Astrocyte (in vitro differentiated cells and primary cell): ENCODE measurements around the gene KCNH2. TPM values are rescaled to one million over a fixed set of nuclear protein-coding genes. Genes with fewer than 3 reads are reported as not detected.

Source experiments
- DNase-seq: peaks from one replicate; pipeline ENCODE4 v3.0.0-alpha.2; 2010; ENCODE audit warnings: low read depth
- FAIRE-seq: peaks from 2 replicates; lab custom pipeline; 2011; peaks lifted over from hg19 to GRCh38; lab: Jason Lieb, UNC
- H2AFZ ChIP-seq: 2 replicates; pipeline ENCODE4 v1.6.0; 2012; ENCODE audit warnings: low read depth, low read length, inconsistent platforms
- H3K27ac ChIP-seq: 2 replicates; pipeline ENCODE4 v1.5.1; 2011; ENCODE audit warnings: low read depth, low read length, inconsistent platforms
- H3K27me3 ChIP-seq: 2 replicates; pipeline ENCODE4 v1.6.0; 2011; ENCODE audit warnings: low read length, inconsistent platforms; ENCODE audit not compliant: insufficient read depth
- H3K36me3 ChIP-seq: 2 replicates; pipeline ENCODE4 v1.5.1; 2011; ENCODE audit warnings: low read length, inconsistent platforms; ENCODE audit not compliant: insufficient read depth
- H3K4me1 ChIP-seq: 2 replicates; pipeline ENCODE4 v1.5.1; 2011; ENCODE audit warnings: low read length, inconsistent platforms; ENCODE audit not compliant: insufficient read depth
- H3K4me2 ChIP-seq: 2 replicates; pipeline ENCODE4 v1.6.0; 2012; ENCODE audit warnings: low read length, inconsistent platforms
- H3K4me3 ChIP-seq: 2 replicates; pipeline ENCODE4 v1.5.1; 2011; ENCODE audit warnings: low read depth, mild to moderate bottlenecking, low read length, inconsistent platforms; ENCODE audit not compliant: insufficient read depth
- H3K79me2 ChIP-seq: 2 replicates; pipeline ENCODE4 v1.6.0; 2012; ENCODE audit warnings: mild to moderate bottlenecking, low read length, inconsistent platforms; ENCODE audit not compliant: insufficient read depth
- H3K9ac ChIP-seq: 2 replicates; pipeline ENCODE4 v1.6.0; 2012; ENCODE audit warnings: mild to moderate bottlenecking, low read length, inconsistent platforms
- H3K9me3 ChIP-seq: 2 replicates; pipeline ENCODE4 v1.5.1; 2012; ENCODE audit warnings: low read depth, mild to moderate bottlenecking, low read length, inconsistent platforms; ENCODE audit not compliant: insufficient read depth
- H4K20me1 ChIP-seq: 2 replicates; pipeline ENCODE4 v1.6.0; 2012; ENCODE audit warnings: low read length, inconsistent platforms; ENCODE audit not compliant: insufficient read depth
- H3K27ac Mint-ChIP-seq: one replicate; pipeline ENCODE4 v1.8.0; 2021; ENCODE audit warnings: mild to moderate bottlenecking, mixed read lengths; ENCODE audit not compliant: unreplicated experiment
- H3K27me3 Mint-ChIP-seq: one replicate; pipeline ENCODE4 v1.8.0; 2021; ENCODE audit warnings: low read depth, mixed read lengths; ENCODE audit not compliant: unreplicated experiment
- H3K36me3 Mint-ChIP-seq: one replicate; pipeline ENCODE4 v1.8.0; 2021; ENCODE audit warnings: low read depth, mixed read lengths; ENCODE audit not compliant: unreplicated experiment
- H3K4me1 Mint-ChIP-seq: one replicate; pipeline ENCODE4 v1.8.0; 2021; ENCODE audit warnings: low read depth, mixed read lengths; ENCODE audit not compliant: unreplicated experiment
- H3K4me3 Mint-ChIP-seq: one replicate; pipeline ENCODE4 v1.8.0; 2021; ENCODE audit warnings: mild to moderate bottlenecking, moderate library complexity, mixed read lengths; ENCODE audit not compliant: unreplicated experiment
- H3K9me3 Mint-ChIP-seq: one replicate; pipeline ENCODE4 v1.8.0; 2021; ENCODE audit warnings: mild to moderate bottlenecking, mixed read lengths; ENCODE audit not compliant: unreplicated experiment
- EZH2 ChIP-seq: IDR thresholded peaks from 2 replicates; pipeline ENCODE4 v1.6.1; 2012; ENCODE audit warnings: mild to moderate bottlenecking, low read length, inconsistent platforms; ENCODE audit not compliant: insufficient read depth
- total RNA-seq: library from RNA; stranded (reverse); gene quantifications from 2 replicates; pipeline ENCODE4 v1.2.1, GENCODE V29; 2021
- TF ChIP-seq, protein P1 (sequence below): IDR thresholded peaks from 2 replicates; pipeline ENCODE4 v1.5.1; 2011; ENCODE audit warnings: low read depth, mild to moderate bottlenecking, inconsistent platforms, low read length, moderate library complexity; ENCODE audit not compliant: insufficient read depth

The KCNH2 gene
- total RNA-seq, 1 donor from 2014 or later: 4.6 TPM

DNA sequence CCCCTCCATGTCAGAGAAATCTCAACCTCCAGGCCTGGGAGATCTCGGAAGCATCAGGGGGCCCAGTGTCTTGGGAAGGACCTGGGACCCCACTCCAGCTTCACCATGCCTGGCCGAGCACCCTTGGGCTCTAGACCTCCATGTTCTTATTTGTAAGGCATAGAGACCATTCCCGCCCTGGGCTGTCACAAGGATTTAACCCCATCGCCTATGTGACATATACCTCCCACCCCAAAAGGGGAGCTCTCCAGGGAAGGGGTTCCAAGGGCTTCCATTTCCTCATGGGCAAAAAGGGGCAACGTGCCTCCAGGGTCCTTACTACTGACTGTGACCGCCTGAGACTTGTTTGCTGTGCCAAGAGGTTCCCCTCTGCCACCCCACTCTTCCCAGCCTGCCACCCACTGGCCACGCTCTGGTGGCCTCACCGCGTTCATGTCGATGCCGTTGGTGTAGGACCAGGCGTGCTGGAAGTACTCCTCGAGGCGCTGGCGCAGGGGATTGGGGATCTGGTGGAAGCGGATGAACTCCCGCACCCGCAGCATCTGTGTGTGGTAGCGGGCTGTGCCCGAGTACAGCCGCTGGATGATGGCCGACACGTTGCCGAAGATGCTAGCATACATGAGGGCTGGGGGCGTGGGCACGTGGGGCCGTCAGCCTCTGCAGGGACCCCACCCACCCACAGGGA lies 27.5 kb downstream of the KCNH2 start:
- no peak for TF ChIP-seq EZH2
- TF ChIP-seq, protein P1, sequence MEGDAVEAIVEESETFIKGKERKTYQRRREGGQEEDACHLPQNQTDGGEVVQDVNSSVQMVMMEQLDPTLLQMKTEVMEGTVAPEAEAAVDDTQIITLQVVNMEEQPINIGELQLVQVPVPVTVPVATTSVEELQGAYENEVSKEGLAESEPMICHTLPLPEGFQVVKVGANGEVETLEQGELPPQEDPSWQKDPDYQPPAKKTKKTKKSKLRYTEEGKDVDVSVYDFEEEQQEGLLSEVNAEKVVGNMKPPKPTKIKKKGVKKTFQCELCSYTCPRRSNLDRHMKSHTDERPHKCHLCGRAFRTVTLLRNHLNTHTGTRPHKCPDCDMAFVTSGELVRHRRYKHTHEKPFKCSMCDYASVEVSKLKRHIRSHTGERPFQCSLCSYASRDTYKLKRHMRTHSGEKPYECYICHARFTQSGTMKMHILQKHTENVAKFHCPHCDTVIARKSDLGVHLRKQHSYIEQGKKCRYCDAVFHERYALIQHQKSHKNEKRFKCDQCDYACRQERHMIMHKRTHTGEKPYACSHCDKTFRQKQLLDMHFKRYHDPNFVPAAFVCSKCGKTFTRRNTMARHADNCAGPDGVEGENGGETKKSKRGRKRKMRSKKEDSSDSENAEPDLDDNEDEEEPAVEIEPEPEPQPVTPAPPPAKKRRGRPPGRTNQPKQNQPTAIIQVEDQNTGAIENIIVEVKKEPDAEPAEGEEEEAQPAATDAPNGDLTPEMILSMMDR: no peak
- H3K9me3 Mint-ChIP-seq: no peaks in the 10 kb centered on the region
- Histone ChIP-seq H3K9me3 (no peaks in the 10 kb centered on the region), H4K20me1 (no peaks in the 10 kb centered on the region), H3K27ac (no peak overlapping the region), H3K27me3 (peaks cover 3% of the 10 kb centered on the region), H3K9ac (no peak overlapping the region), H3K4me1 (peaks cover 4% of the 10 kb centered on the region), H3K4me2 (no peak overlapping the region), H3K79me2 (no peaks in the 10 kb centered on the region), H3K36me3 (no peaks in the 10 kb centered on the region), H2AFZ (no peak overlapping the region), H3K4me3 (no peak overlapping the region)
- H3K4me1 Mint-ChIP-seq: peaks cover 12% of the 10 kb centered on the region
- peaks cover 3% of the 10 kb centered on the region for H3K36me3 Mint-ChIP-seq
- FAIRE-seq: no peak
- peaks cover 5% of the 10 kb centered on the region for H3K27me3 Mint-ChIP-seq
- no peak overlapping the region for H3K4me3 Mint-ChIP-seq
- no peak overlapping the region for H3K27ac Mint-ChIP-seq
- no peak for DNase-seq

DNA sequence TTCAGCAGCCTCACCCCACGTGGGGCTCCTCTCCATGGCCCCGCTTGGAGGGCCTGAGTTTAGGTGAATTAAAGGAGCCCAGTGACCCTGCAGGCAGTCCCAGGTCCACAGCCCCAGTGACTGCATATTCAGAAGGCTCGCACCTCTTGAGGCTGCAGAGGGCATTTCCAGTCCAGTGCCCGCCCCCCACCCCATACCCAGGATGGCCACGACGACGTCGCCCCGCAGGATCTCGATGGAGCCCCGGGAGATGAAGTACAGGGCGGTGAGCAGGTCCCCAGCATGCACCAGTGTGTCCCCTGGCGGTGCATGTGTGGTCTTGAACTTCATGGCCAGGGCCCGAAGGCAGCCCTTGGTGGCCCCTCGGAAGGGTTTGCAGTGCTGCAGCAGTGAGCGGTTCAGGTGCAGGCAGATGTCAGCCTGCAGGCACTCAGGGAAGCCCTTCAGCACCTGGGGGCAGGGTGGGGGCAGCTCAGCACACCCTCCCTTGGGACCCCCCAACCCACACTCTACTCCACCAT lies 28.1 kb downstream of the KCNH2 start:
- H3K9me3 ChIP-seq: no peaks in the 10 kb centered on the region
- H3K27me3 ChIP-seq: peaks cover 3% of the 10 kb centered on the region
- H4K20me1 ChIP-seq: no peaks in the 10 kb centered on the region
- Mint-ChIP-seq H3K4me1 (peaks cover 12% of the 10 kb centered on the region), H3K27me3 (peaks cover 5% of the 10 kb centered on the region), H3K4me3 (no peak overlapping the region), H3K9me3 (no peaks in the 10 kb centered on the region), H3K27ac (peak overlapping the region; percentile 58), H3K36me3 (peaks cover 3% of the 10 kb centered on the region)
- H3K4me1 ChIP-seq: peaks cover 2% of the 10 kb centered on the region
- DNase-seq: no peak
- no peak for FAIRE-seq
- H3K4me3 ChIP-seq: no peak overlapping the region
- H2AFZ ChIP-seq: no peak overlapping the region
- peak overlapping the region; percentile 19 for H3K4me2 ChIP-seq
- H3K9ac ChIP-seq: no peak overlapping the region
- TF ChIP-seq, protein P1: no peak
- TF ChIP-seq EZH2: no peak
- H3K36me3 ChIP-seq: no peaks in the 10 kb centered on the region
- no peaks in the 10 kb centered on the region for H3K79me2 ChIP-seq
- H3K27ac ChIP-seq: no peak overlapping the region

DNA sequence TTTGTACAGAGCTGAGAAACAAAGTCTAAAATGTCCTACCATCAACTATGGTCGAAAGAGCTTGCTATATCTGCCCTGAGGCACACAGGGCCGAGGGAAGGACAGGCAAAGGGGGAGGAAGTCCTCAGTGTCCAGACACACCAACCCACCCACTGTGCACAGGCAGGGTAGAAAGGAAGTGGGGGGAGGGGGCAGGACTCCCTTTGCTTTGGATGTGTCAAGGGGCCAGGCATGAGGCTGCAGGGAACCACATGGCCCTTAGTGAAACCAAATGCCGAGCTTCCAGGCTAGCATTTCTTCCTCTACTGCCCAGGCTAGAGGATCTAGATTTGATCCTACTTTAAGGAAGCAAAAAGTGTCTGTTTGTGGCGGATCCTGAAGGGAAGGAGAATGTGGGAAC lies 28.6 kb downstream of the KCNH2 start:
- H3K79me2 ChIP-seq: no peaks in the 10 kb centered on the region
- H3K36me3 ChIP-seq: no peaks in the 10 kb centered on the region
- Mint-ChIP-seq H3K4me1 (peaks cover 7% of the 10 kb centered on the region), H3K27me3 (peaks cover 5% of the 10 kb centered on the region), H3K27ac (peak overlapping the region; percentile 58), H3K36me3 (peaks cover 3% of the 10 kb centered on the region), H3K4me3 (no peak overlapping the region), H3K9me3 (no peaks in the 10 kb centered on the region)
- H3K9ac ChIP-seq: no peak overlapping the region
- DNase-seq (no peak), FAIRE-seq (no peak)
- no peak overlapping the region for H3K4me3 ChIP-seq
- no peaks in the 10 kb centered on the region for H3K9me3 ChIP-seq
- no peaks in the 10 kb centered on the region for H4K20me1 ChIP-seq
- H3K27me3 ChIP-seq: peaks cover 3% of the 10 kb centered on the region
- H3K27ac ChIP-seq: no peak overlapping the region
- H3K4me2 ChIP-seq: peak overlapping the region; percentile 19
- H3K4me1 ChIP-seq: peaks cover 2% of the 10 kb centered on the region
- no peak for TF ChIP-seq EZH2
- TF ChIP-seq, protein P1: no peak
- H2AFZ ChIP-seq: no peak overlapping the region
